Endothelial cell of umbilical vein (primary cell): ENCODE data around the gene ARL8B. TPM values are rescaled to one million over a fixed set of nuclear protein-coding genes. Genes with fewer than 3 reads are reported as not detected.

Experiments used
- BruUV-seq: library from RNA; stranded (reverse); fragments of 400-500 nt; replicated peaks from 2 replicates; lab custom pipeline; 2021; lab: Mats Ljungman, UMichigan
- CTCF ChIA-PET: fragments of 300-600, 350-600 bp; sonication (Branson Sonifier 250); formaldehyde crosslinking; loops from one replicate; lab custom pipeline; 2021; ENCODE audit warnings: antibody characterized with exemption, inconsistent platforms; lab: Charles Lee
- POLR2A ChIA-PET: fragments of 300-600, 350-600 bp; sonication (Branson Sonifier 250); formaldehyde crosslinking; loops from one replicate; lab custom pipeline; 2021; ENCODE audit warnings: antibody characterized with exemption, inconsistent platforms; lab: Charles Lee
- DNase-seq: peaks from one replicate; pipeline ENCODE4 v3.0.0-alpha.2; 2011; ENCODE audit warnings: low read depth, low spot score
- FAIRE-seq: peaks from 2 replicates; lab custom pipeline; 2011; peaks lifted over from hg19 to GRCh38; lab: Jason Lieb, UNC
- H2AFZ ChIP-seq: 2 replicates; pipeline ENCODE4 v1.6.0; 2012; ENCODE audit warnings: low read depth, low read length, control low read depth, inconsistent platforms
- H3K27ac ChIP-seq: 2 replicates; pipeline ENCODE4 v1.5.1; 2011; ENCODE audit warnings: low read depth, mild to moderate bottlenecking, control low read depth, low read length, moderate library complexity; ENCODE audit not compliant: insufficient read depth
- H3K27me3 ChIP-seq, 2 experiments: 2 replicates each; pipeline versions ENCODE4 v1.6.0 to v1.6.1; 2011; ENCODE audit warnings: low read length in 2 of 2, mixed read lengths in 1 of 2; ENCODE audit not compliant: control insufficient read depth in 2 of 2, insufficient read depth in 2 of 2
- H3K36me3 ChIP-seq, 2 experiments: 2 replicates in 1 of 2; 3 replicates in 1 of 2; pipeline ENCODE4 v1.5.1; 2011; ENCODE audit warnings: low read length in 2 of 2, mild to moderate bottlenecking in 1 of 2, moderate library complexity in 1 of 2; ENCODE audit not compliant: control insufficient read depth in 2 of 2, insufficient read depth in 2 of 2; ENCODE audit errors: extremely low read depth in 1 of 2
- H3K4me1 ChIP-seq: 3 replicates; pipeline ENCODE4 v1.5.1; 2011; ENCODE audit warnings: mild to moderate bottlenecking, low read length; ENCODE audit not compliant: control insufficient read depth, insufficient read depth; ENCODE audit errors: extremely low read depth
- H3K4me2 ChIP-seq: 2 replicates; pipeline ENCODE4 v1.6.1; 2011; ENCODE audit warnings: low read length, control low read depth, mixed read lengths; ENCODE audit not compliant: insufficient read depth
- H3K4me3 ChIP-seq, 3 experiments: fragments of 200-600 bp in 1 of 3; sonication (generic), shearing (Covaris generic) in 1 of 3; replicated peaks in 1 of 3; 2 replicates each; pipeline ENCODE4 v1.5.1; 2011 to 2016; ENCODE audit warnings: control low read depth in 3 of 3, low read length in 3 of 3, mild to moderate bottlenecking in 2 of 3, inconsistent platforms in 1 of 3, low read depth in 1 of 3, moderate library complexity in 1 of 3; ENCODE audit not compliant: insufficient read depth in 1 of 3
- H3K79me2 ChIP-seq: 2 replicates; pipeline ENCODE4 v1.6.0; 2012; ENCODE audit warnings: low read length, inconsistent platforms; ENCODE audit not compliant: control insufficient read depth, insufficient read depth
- H3K9ac ChIP-seq: replicated peaks from 2 replicates; pipeline ENCODE3; 2011; ENCODE audit warnings: low read length, control low read depth; ENCODE audit not compliant: insufficient read depth; ENCODE audit errors: extremely low read depth
- H3K9me1 ChIP-seq: replicated peaks from 3 replicates; pipeline ENCODE4 v1.6.0; 2011; ENCODE audit warnings: mild to moderate bottlenecking, low read length; ENCODE audit not compliant: control insufficient read depth, insufficient read depth; ENCODE audit errors: extremely low read depth
- H3K9me3 ChIP-seq: replicated peaks from 2 replicates; pipeline ENCODE4 v1.5.1; 2012; ENCODE audit warnings: low read length, inconsistent platforms; ENCODE audit not compliant: control insufficient read depth, insufficient read depth
- H4K20me1 ChIP-seq: replicated peaks from 2 replicates; pipeline ENCODE3; 2011; ENCODE audit warnings: mild to moderate bottlenecking, low read length; ENCODE audit not compliant: control insufficient read depth, insufficient read depth; ENCODE audit errors: extremely low read depth
- GATA2 ChIP-seq: IDR thresholded peaks from 2 replicates; pipeline ENCODE4 v1.7.0; 2011; ENCODE audit warnings: low read depth, mild to moderate bottlenecking, moderate library complexity, mixed read lengths, low read length; ENCODE audit not compliant: insufficient read length, insufficient read depth
- MYC ChIP-seq: IDR thresholded peaks from one replicate; pipeline ENCODE4 v1.6.1; 2011; ENCODE audit warnings: mild to moderate bottlenecking, low read depth, low read length
- POLR2A ChIP-seq: IDR thresholded peaks from 2 replicates; pipeline ENCODE4 v1.6.1; 2012; ENCODE audit warnings: low read depth, mild to moderate bottlenecking, control low read depth, low read length
- dilution Hi-C: fragments of 300-500 bp; cut with MboI; formaldehyde crosslinking; loops from one replicate; pipeline ENCODE4 v1.15.0; 2019; ENCODE audit warnings: low sequenced_read_pairs; ENCODE audit not compliant: extremely low pct_ligation_motif_present
- intact Hi-C: fragments of 100-400 bp; cut with micrococcal nuclease; formaldehyde crosslinking; loops from one replicate; pipeline ENCODE4 v1.10.0; 2022
- polyA plus RNA-seq, 4 experiments: library from polyadenylated mRNA; depleted of rRNA in 3 of 4; stranded (reverse) in 3 of 4; unstranded in 1 of 4; fragments of >200 nt; gene quantifications; 2 replicates each; pipeline versions ENCODE4 v1.2.1 to v1.2.3, GENCODE V29; 2011 to 2012; ENCODE audit warnings: missing spikeins in 1 of 4
- total RNA-seq: library from RNA; stranded (reverse); gene quantifications from 2 replicates; pipeline ENCODE4 v1.2.3, GENCODE V29; 2021
- TF ChIP-seq, protein P1 (sequence below): IDR thresholded peaks from 2 replicates; pipeline ENCODE4 v1.6.1; 2011; ENCODE audit not compliant: insufficient read depth, insufficient read length
- TF ChIP-seq, protein P2 (sequence below), 2 donors: IDR thresholded peaks; 1 replicate in 1 of 2; 2 replicates in 1 of 2; pipeline ENCODE4 v1.5.1; 2011; ENCODE audit warnings: low read length in 2 of 2, mild to moderate bottlenecking in 2 of 2, moderate library complexity in 2 of 2, control low read depth in 1 of 2, inconsistent platforms in 1 of 2, low read depth in 1 of 2; ENCODE audit not compliant: insufficient read depth in 1 of 2; ENCODE audit errors: extremely low read depth in 1 of 2

ARL8B gene
- total and polyA plus RNA-seq, 2 donors (not counting 3 experiments of a cell fraction or from before 2014, with no cell fraction given), result 32.1 to 58.2 TPM

DNA sequence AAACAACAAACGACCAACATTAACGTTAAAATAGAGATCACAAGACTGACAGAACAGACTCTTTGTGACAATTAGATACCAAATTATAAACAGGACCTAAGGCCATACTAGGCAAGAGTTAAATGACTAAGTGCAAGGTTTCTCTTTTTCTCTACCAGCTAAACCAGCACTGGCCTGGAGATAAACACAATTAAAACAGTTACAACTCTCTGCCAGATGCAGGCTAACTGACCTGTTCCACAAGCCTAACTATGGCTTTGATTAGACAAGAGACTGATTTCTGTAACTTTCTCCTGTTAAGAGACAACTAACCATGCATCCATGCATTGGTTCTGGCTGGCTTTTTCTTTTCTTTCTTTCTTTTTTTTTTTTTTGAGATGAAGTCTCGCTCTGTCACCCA is 1.6 kb upstream of the ARL8B start:
- Histone ChIP-seq H3K9me3 (no peaks in the 10 kb centered on the region), H4K20me1 (peaks cover 4% of the 10 kb centered on the region), H3K36me3 (no peaks in the 10 kb centered on the region), H3K79me2 (peaks cover 34% of the 10 kb centered on the region), H3K4me1 (peaks cover 10% of the 10 kb centered on the region), H2AFZ (no peak overlapping the region), H3K27me3 (no peaks in the 10 kb centered on the region), H3K9ac (no peak overlapping the region), H3K4me2 (no peak overlapping the region), H3K4me3 (no peak overlapping the region), H3K9me1 (no peaks in the 10 kb centered on the region), H3K27ac (no peak overlapping the region)
- intact Hi-C loops, result loop anchor here (5.0 kb wide), 1 partner anchor 93 kb away; no protein-coding TSS in a partner anchor
- FAIRE-seq (no peak), DNase-seq (no peak)
- ChIA-PET POLR2A (interaction anchor here (0.7 kb wide), 1 partner anchor 69 kb away, joined by 3 read pairs; no protein-coding TSS in a partner anchor), CTCF (no interaction called here)
- dilution Hi-C loops, result no loop called here
- BruUV-seq, result no TSS peak
- TF ChIP-seq MYC, result no peak
- no peak for TF ChIP-seq GATA2
- no peak for TF ChIP-seq POLR2A
- TF ChIP-seq, protein P1, sequence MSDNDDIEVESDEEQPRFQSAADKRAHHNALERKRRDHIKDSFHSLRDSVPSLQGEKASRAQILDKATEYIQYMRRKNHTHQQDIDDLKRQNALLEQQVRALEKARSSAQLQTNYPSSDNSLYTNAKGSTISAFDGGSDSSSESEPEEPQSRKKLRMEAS, result no peak

DNA sequence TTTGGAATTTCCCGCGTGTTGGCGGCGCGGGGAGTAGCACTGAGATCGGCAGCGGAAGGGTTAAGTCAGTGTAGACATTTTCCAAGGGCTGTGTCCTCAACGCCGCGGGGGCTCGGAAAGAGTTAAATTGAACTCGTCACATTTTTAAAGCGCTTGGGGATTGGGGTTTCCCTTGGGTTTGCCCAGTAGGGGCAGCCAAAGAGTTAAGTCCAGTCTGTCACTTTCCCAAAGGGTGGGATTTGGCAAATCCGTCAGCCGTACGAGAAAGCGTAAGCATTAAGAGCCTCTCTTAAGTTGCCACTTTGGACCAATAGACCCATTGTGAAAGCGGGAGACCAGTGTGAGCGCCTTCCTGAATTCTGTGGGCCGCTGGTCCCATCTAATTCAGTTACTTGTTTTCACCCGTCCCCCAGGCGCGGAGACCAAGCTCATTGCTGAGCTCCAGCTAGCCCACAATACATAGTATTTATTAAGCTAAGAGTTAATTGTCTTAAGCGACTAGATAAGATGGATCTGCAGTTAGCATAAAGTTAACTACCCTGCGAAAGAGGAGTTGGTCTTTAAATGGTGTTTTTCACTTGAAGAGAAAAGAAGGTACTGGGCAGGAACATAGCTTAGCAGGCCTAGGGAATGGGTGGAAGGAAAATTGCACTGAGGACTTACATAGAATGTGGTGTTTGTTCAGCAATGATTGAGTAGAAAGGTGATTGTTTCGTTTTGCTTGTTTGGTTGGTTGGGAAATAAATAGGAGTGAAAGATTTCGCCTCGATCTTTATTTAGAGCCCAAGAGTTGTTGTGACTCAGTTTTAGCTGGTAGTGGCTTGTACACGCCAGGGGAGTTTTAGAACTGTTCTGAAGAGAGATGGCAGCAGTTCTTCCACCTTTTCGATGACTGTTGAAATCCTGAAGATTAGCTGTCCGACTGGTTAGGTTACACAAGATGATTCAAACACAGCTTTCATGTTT is 932 bp downstream of the ARL8B start:
- peak; percentile 15 for FAIRE-seq
- intact Hi-C loops, result loop anchor here (1.0 to 5.0 kb wide), 6 partner anchors 64 to 467 kb away; partner anchors contain the start of genes BHLHE40 and EDEM1

More for the DNA sequence above, 932 bp downstream of the ARL8B start:
- Histone ChIP-seq H3K36me3 (no peaks in the 10 kb centered on the region), H3K4me3 (peak overlapping the region; percentile 61 to 95 (median 79)), H3K4me2 (peak overlapping the region; percentile 95), H2AFZ (peak overlapping the region; percentile 67), H3K9me1 (no peaks in the 10 kb centered on the region), H3K9ac (peak overlapping the region; percentile 92), H3K9me3 (no peaks in the 10 kb centered on the region), H4K20me1 (peaks cover 4% of the 10 kb centered on the region), H3K27me3 (no peaks in the 10 kb centered on the region), H3K79me2 (peaks cover 56% of the 10 kb centered on the region), H3K27ac (peak overlapping the region; percentile 75), H3K4me1 (peaks cover 10% of the 10 kb centered on the region)
- dilution Hi-C loops, result no loop called here
- no peak for TF ChIP-seq GATA2
- TF ChIP-seq, protein P2, sequence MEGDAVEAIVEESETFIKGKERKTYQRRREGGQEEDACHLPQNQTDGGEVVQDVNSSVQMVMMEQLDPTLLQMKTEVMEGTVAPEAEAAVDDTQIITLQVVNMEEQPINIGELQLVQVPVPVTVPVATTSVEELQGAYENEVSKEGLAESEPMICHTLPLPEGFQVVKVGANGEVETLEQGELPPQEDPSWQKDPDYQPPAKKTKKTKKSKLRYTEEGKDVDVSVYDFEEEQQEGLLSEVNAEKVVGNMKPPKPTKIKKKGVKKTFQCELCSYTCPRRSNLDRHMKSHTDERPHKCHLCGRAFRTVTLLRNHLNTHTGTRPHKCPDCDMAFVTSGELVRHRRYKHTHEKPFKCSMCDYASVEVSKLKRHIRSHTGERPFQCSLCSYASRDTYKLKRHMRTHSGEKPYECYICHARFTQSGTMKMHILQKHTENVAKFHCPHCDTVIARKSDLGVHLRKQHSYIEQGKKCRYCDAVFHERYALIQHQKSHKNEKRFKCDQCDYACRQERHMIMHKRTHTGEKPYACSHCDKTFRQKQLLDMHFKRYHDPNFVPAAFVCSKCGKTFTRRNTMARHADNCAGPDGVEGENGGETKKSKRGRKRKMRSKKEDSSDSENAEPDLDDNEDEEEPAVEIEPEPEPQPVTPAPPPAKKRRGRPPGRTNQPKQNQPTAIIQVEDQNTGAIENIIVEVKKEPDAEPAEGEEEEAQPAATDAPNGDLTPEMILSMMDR (IDR thresholded peaks at IDR 0.05; ENCODE audit: extremely low read depth in 1 of 2, insufficient read depth in 1 of 2, low read depth in 1 of 2, low read length in 2 of 2), result peak in 1 of 2 donors; percentile 18
- BruUV-seq, result no TSS peak
- ChIA-PET POLR2A (no interaction called here), CTCF (interaction anchor here (0.8 to 1.9 kb wide), 8 partner anchors 10 to 411 kb away, joined by 3 to 9 read pairs (median 7); no protein-coding TSS in a partner anchor)
- DNase-seq, result peak; percentile 62
